MM.1S (cell line): ENCODE measurements around the gene GNAT3.

Experiments
- EZH2 ChIP-seq: fragments of 300-600 bp; sonication (generic); optimal IDR thresholded peaks from 2 replicates; pipeline ENCODE3; 2017; ENCODE audit warnings: low read depth, mild to moderate bottlenecking, antibody characterized with exemption, low read length, mixed read lengths
- EZH2phosphoT487 ChIP-seq: fragments of 300-600 bp; sonication (generic); IDR thresholded peaks from 2 replicates; pipeline ENCODE4 v1.6.1; 2018; ENCODE audit warnings: antibody characterized with exemption, low read length
- TF ChIP-seq, protein P1 (sequence below): fragments of 300-600 bp; sonication (generic); IDR thresholded peaks from 2 replicates; pipeline ENCODE4 v1.5.1; 2016; ENCODE audit warnings: antibody characterized with exemption, low read length, mixed read lengths

DNA sequence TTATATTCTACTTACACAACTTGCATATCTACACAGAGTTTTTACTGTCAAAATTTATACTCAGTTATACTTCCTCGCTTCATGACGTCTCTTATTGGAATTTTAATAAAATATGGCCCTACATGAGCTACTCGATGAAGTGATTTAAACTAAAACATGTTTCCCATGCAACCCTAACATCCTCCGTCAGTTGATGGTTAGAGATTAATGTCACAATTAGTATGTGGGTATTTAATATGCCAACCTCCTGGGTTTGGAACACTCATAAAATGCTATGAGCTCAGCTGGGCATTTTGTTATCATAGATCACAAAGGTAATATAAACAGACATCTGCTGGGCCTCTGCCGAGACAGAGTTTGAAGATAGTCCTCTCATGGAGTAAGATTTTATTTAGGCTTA is 66.5 kb downstream of the GNAT3 start:
- TF ChIP-seq, protein P1, sequence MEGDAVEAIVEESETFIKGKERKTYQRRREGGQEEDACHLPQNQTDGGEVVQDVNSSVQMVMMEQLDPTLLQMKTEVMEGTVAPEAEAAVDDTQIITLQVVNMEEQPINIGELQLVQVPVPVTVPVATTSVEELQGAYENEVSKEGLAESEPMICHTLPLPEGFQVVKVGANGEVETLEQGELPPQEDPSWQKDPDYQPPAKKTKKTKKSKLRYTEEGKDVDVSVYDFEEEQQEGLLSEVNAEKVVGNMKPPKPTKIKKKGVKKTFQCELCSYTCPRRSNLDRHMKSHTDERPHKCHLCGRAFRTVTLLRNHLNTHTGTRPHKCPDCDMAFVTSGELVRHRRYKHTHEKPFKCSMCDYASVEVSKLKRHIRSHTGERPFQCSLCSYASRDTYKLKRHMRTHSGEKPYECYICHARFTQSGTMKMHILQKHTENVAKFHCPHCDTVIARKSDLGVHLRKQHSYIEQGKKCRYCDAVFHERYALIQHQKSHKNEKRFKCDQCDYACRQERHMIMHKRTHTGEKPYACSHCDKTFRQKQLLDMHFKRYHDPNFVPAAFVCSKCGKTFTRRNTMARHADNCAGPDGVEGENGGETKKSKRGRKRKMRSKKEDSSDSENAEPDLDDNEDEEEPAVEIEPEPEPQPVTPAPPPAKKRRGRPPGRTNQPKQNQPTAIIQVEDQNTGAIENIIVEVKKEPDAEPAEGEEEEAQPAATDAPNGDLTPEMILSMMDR: no peak
- TF ChIP-seq EZH2phosphoT487: no peak
- no peak for TF ChIP-seq EZH2
